Bronchial epithelial cell (primary cell): Measurements from ENCODE around the gene SHISAL1. TPM values are rescaled to one million over a fixed set of nuclear protein-coding genes. Genes with fewer than 3 reads are reported as not detected.

Source experiments
- DNase-seq: peaks from one replicate; pipeline ENCODE4 v3.0.0-alpha.2; 2010; ENCODE audit warnings: low read depth
- FAIRE-seq: peaks from 2 replicates; lab custom pipeline; 2011; peaks lifted over from hg19 to GRCh38; lab: Jason Lieb, UNC
- H3K27me3 ChIP-seq: 2 replicates; pipeline ENCODE4 v1.5.1; 2011; ENCODE audit warnings: low read length; ENCODE audit not compliant: control insufficient read depth, insufficient read depth
- H3K36me3 ChIP-seq: 2 replicates; pipeline ENCODE4 v1.5.1; 2011; ENCODE audit warnings: low read length; ENCODE audit not compliant: control insufficient read depth, insufficient read depth
- H3K4me3 ChIP-seq: 2 replicates; pipeline ENCODE4 v1.5.1; 2011; ENCODE audit warnings: mild to moderate bottlenecking, low read depth, low read length, control low read depth
- CTCF ChIP-seq: IDR thresholded peaks from 2 replicates; pipeline ENCODE4 v1.5.1; 2011; ENCODE audit warnings: mild to moderate bottlenecking, moderate library complexity, low read length, control low read depth, inconsistent platforms; ENCODE audit not compliant: insufficient read depth, severe bottlenecking
- total RNA-seq: library from RNA; depleted of rRNA; stranded (reverse); fragments of >200 nt; gene quantifications from 2 replicates; pipeline ENCODE4 v1.2.1, GENCODE V29; 2014

SHISAL1 gene
- total RNA-seq, 1 donor from 2014 or later: 0.26 TPM

GRCh38 chr22:44281768-44282637 is 30.7 kb downstream of the SHISAL1 start:
- H3K27me3 ChIP-seq: peaks cover 3% of the 10 kb centered on the region
- TF ChIP-seq CTCF: no peak
- no peak for FAIRE-seq

GRCh38 chr22:44280665-44281188 is 32.0 kb downstream of the SHISAL1 start:
- Histone ChIP-seq H3K4me3 (no peak overlapping the region), H3K27me3 (peaks cover 4% of the 10 kb centered on the region), H3K36me3 (no peaks in the 10 kb centered on the region)
- FAIRE-seq (no peak), DNase-seq (no peak)
- no peak for TF ChIP-seq CTCF

More at GRCh38 chr22:44281768-44282637, 30.7 kb downstream of the SHISAL1 start:
- DNase-seq: no peak
- no peak overlapping the region for H3K4me3 ChIP-seq
- no peaks in the 10 kb centered on the region for H3K36me3 ChIP-seq

GRCh38 chr22:44279069-44279360 is 33.7 kb downstream of the SHISAL1 start:
- DNase-seq: no peak
- no peaks in the 10 kb centered on the region for H3K36me3 ChIP-seq
- no peak for TF ChIP-seq CTCF
- H3K4me3 ChIP-seq: no peak overlapping the region
- peaks cover 3% of the 10 kb centered on the region for H3K27me3 ChIP-seq
- FAIRE-seq: no peak

- no peak for TF ChIP-seq CTCF
- H3K4me3 ChIP-seq: no peak overlapping the region
- DNase-seq (no peak), FAIRE-seq (no peak)
- no peaks in the 10 kb centered on the region for H3K36me3 ChIP-seq
- peaks cover 3% of the 10 kb centered on the region for H3K27me3 ChIP-seq
These were observed 34.3 kb downstream of the SHISAL1 start for GRCh38 chr22:44278243-44279068.

- Histone ChIP-seq H3K4me3 (no peak overlapping the region), H3K36me3 (no peaks in the 10 kb centered on the region), H3K27me3 (peaks cover 3% of the 10 kb centered on the region)
- no peak for FAIRE-seq
- TF ChIP-seq CTCF: no peak
- no peak for DNase-seq
These were observed 35.2 kb downstream of the SHISAL1 start for GRCh38 chr22:44277386-44278135.
